ENCODE data around the gene IL13. TPM values are rescaled to one million over a fixed set of nuclear protein-coding genes. Genes with fewer than 3 reads are reported as not detected.

IL13 gene
- total RNA-seq, 4 donors from 2014 or later = not detected

DNA sequence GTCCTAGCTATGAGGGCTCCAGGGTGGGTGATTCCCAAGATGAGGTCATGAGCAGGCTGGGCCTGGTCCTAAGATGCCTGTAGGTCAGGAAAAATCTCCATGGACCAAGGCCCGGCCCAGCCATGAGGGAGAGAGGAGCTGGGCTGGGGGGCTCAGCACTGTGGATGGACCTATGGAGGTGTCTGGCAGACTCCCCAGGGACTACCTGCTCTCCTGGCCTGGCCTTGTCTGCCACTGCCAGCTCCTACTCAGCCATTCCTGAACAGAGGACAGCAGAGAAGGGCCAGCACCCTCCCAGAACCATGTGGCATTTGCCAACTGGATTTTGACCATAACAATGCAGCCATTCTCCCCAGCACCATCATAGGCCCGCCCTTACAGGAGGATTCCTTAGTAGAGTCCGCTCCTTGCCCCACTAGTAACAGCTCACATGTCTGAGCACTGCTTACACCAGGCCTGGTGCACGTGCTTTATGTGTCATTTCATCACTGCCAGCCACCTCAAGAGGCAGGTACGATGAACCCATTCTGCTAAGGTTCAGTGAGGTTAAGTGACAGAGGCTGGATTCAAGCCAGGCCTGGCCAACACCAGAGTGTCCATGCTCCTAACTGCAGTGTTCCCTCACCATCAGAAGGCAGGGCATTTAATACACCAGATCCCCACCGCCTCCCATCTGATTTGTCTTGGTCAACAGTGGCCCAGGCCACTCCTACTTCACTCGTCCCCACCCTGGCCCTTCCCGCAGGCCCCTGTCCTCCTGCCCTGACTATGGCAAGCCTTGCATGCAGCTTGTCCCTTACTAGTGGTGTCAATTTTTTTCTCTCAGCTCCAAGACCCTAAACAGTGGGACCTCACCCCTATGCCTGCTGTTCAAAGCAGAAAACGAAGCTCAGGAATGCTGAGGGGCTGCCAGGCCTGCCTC lies 669 bp downstream of the IL13 start:
- no peak for DNase-seq (ENCODE audit: extremely low spot score)
- TF ChIP-seq POLR2AphosphoS5 (IDR thresholded peaks at IDR 0.05) = no peak
- no peak for TF ChIP-seq EP300 (IDR thresholded peaks at IDR 0.05)
- no peak for TF ChIP-seq POLR2A (IDR thresholded peaks at IDR 0.05; ENCODE audit: low read depth)
- TF ChIP-seq, protein P1, sequence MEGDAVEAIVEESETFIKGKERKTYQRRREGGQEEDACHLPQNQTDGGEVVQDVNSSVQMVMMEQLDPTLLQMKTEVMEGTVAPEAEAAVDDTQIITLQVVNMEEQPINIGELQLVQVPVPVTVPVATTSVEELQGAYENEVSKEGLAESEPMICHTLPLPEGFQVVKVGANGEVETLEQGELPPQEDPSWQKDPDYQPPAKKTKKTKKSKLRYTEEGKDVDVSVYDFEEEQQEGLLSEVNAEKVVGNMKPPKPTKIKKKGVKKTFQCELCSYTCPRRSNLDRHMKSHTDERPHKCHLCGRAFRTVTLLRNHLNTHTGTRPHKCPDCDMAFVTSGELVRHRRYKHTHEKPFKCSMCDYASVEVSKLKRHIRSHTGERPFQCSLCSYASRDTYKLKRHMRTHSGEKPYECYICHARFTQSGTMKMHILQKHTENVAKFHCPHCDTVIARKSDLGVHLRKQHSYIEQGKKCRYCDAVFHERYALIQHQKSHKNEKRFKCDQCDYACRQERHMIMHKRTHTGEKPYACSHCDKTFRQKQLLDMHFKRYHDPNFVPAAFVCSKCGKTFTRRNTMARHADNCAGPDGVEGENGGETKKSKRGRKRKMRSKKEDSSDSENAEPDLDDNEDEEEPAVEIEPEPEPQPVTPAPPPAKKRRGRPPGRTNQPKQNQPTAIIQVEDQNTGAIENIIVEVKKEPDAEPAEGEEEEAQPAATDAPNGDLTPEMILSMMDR (IDR thresholded peaks at IDR 0.05) = no peak
- WGBS = 94% methylated on average over 9 of the region's 9 CpGs
- Histone ChIP-seq H3K27me3 (peaks cover 0 to 55% (median 13%) of the 10 kb centered on the region in 4 donors), H3K27ac (replicated peaks in 1 of 4) (no peak overlapping the region), H3K4me3 (no peak overlapping the region), H3K4me1 (peaks cover 12 to 18% (median 15%) of the 10 kb centered on the region in 4 donors), H3K36me3 (no peaks in the 10 kb centered on the region), H3K9me3 (no peaks in the 10 kb centered on the region)
- intact Hi-C loops (cut with DNase I) = no loop called here

GRCh38 chr5:132659598-132660493 lies 1.9 kb downstream of the IL13 start:
- WGBS = 95% methylated on average over 21 of the region's 23 CpGs
- TF ChIP-seq, protein P1 (IDR thresholded peaks at IDR 0.05) = no peak
- TF ChIP-seq EP300 (IDR thresholded peaks at IDR 0.05) = no peak
- no peak for TF ChIP-seq POLR2AphosphoS5 (IDR thresholded peaks at IDR 0.05)
- TF ChIP-seq POLR2A (IDR thresholded peaks at IDR 0.05; ENCODE audit: low read depth) = no peak

DNA sequence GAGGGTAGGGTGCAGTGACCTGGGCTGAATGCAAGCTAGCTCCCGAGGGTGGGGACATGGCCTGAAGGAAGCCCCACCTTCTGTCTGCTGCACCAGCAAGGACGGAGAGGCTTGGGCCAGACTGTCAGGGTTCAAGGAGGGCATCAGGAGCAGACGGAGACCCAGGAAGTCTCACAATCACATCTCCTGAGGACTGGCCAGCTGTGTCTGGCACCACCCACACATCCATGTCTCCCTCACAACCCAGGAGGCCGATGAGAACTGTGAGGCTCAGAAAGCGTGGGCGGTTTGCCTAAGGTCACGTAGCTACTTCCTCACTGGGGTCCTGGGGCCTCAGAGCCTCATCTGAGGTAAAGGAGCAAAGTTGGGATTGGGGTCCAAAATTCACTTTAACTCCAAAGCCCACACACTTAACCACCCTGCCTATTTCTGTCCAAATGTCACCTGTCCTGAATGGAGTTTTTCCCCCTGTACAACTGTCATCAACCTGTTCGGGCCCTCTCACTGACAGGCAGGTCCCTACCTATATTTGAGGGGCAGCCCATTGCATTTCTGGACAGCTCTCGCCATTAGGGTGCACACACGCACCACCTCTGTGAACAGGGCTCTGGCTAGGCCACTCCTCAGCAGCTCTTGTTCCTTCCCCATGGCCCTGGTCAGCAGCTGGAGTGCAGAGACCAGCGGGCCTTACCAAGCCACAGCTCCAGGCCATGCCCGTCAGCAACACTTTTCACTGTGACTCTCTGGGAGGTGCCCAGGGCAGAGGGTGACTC lies 3.4 kb downstream of the IL13 start:
- no peak for TF ChIP-seq EP300 (IDR thresholded peaks at IDR 0.05)
- no peak for TF ChIP-seq POLR2AphosphoS5 (IDR thresholded peaks at IDR 0.05)
- TF ChIP-seq, protein P1 (IDR thresholded peaks at IDR 0.05) = no peak
- no peak for TF ChIP-seq POLR2A (IDR thresholded peaks at IDR 0.05; ENCODE audit: low read depth)
- Histone ChIP-seq H3K27me3 (peaks cover 0 to 29% (median 6%) of the 10 kb centered on the region in 4 donors), H3K9me3 (no peaks in the 10 kb centered on the region), H3K27ac (replicated peaks in 1 of 4) (no peak overlapping the region), H3K4me1 (peaks cover 3 to 7% (median 5%) of the 10 kb centered on the region in 4 donors), H3K36me3 (no peaks in the 10 kb centered on the region), H3K4me3 (no peak overlapping the region)
- DNase-seq (ENCODE audit: extremely low spot score) = no peak
- intact Hi-C loops (cut with DNase I) = no loop called here
- WGBS = 94% methylated on average over 7 of the region's 12 CpGs

More at GRCh38 chr5:132659598-132660493, 1.9 kb downstream of the IL13 start:
- H3K27me3 ChIP-seq = peaks cover 0 to 45% (median 13%) of the 10 kb centered on the region in 4 donors
- intact Hi-C loops (cut with DNase I) = no loop called here
- H3K4me3 ChIP-seq = no peak overlapping the region
- no peaks in the 10 kb centered on the region for H3K9me3 ChIP-seq
- DNase-seq (ENCODE audit: extremely low spot score) = no peak
- H3K4me1 ChIP-seq = peaks cover 12 to 18% (median 15%) of the 10 kb centered on the region in 4 donors
- no peak overlapping the region for H3K27ac ChIP-seq (replicated peaks in 1 of 4)
- no peaks in the 10 kb centered on the region for H3K36me3 ChIP-seq

DNA sequence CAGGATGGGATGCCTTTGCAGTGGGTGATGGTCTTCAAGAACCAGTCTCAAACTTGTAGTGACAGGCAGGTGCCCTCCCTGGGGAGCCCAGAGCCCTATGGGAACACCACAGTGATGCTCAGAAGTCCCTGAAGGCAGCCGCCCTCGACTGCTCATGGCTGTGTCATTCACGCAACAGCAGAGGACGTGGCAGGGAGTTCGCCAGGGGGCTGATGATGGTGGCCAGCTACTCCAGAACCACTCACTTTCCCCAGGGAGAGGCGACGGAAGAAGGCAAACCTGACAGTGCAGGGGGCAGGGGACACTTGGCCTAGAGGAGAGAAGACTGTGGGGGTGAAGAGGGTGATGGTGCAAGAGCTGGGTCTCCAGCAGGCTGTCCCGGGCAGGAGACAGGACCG lies 4.0 kb downstream of the IL13 start:
- Histone ChIP-seq H3K27me3 (peaks cover 0 to 24% (median under 1%) of the 10 kb centered on the region in 4 donors), H3K4me1 (peaks cover 0 to 2% (median 0%) of the 10 kb centered on the region in 4 donors), H3K9me3 (no peaks in the 10 kb centered on the region), H3K27ac (replicated peaks in 1 of 4) (no peak overlapping the region), H3K36me3 (no peaks in the 10 kb centered on the region), H3K4me3 (no peak overlapping the region)
- intact Hi-C loops (cut with DNase I) = no loop called here
- WGBS = over 99% methylated on average over 9 of the region's 9 CpGs
- no peak for DNase-seq (ENCODE audit: extremely low spot score)
- TF ChIP-seq EP300 (IDR thresholded peaks at IDR 0.05) = no peak
- no peak for TF ChIP-seq POLR2A (IDR thresholded peaks at IDR 0.05; ENCODE audit: low read depth)
- TF ChIP-seq, protein P1 (IDR thresholded peaks at IDR 0.05) = no peak
- no peak for TF ChIP-seq POLR2AphosphoS5 (IDR thresholded peaks at IDR 0.05)

All from esophagus muscularis mucosa (tissue), 4 donors.